ENCODE data around the gene DHRS1.

DHRS1 gene

GRCh38 chr14:24299255-24300191 lies at the start of gene DHRS1, which contains the start of gene NOP9:
Gene DHRS1, minus strand, starts transcription at chr14:24299780. Its CDS starts 674 bp downstream, at chr14:24299106.
Gene NOP9, plus strand, starts transcription at chr14:24299850. Its CDS starts 105 bp downstream, at chr14:24299955.
- Mint-ChIP-seq H3K4me3 (peak within 1 kb of the TSS; percentile 93), H3K27me3 (no peaks in the 10 kb centered on the region), H3K27ac (peak within 1 kb of the TSS; percentile 89), H3K4me1 (peaks cover 47% of the 10 kb centered on the region), H3K36me3 (peaks cover 36% of the 10 kb centered on the region), H3K9me3 (no peaks in the 10 kb centered on the region)
- ATAC-seq: peak; percentile 92

- Mint-ChIP-seq H3K27me3 (peaks cover 67% of the 10 kb centered on the region), H3K4me3 (no peak overlapping the region), H3K27ac (no peak overlapping the region), H3K9me3 (no peaks in the 10 kb centered on the region), H3K36me3 (no peaks in the 10 kb centered on the region), H3K4me1 (no peaks in the 10 kb centered on the region)
- no peak for ATAC-seq
Measured at GRCh38 chr14:24348186-24348585, 48.6 kb upstream of the DHRS1 start.

GRCh38 chr14:24347134-24347533 lies 47.6 kb upstream of the DHRS1 start:
- Mint-ChIP-seq H3K4me3 (no peak overlapping the region), H3K27ac (no peak overlapping the region), H3K36me3 (no peaks in the 10 kb centered on the region), H3K27me3 (peaks cover 57% of the 10 kb centered on the region), H3K9me3 (no peaks in the 10 kb centered on the region), H3K4me1 (no peaks in the 10 kb centered on the region)
- no peak for ATAC-seq

- H3K27me3 Mint-ChIP-seq: peaks cover 29% of the 10 kb centered on the region
- no peak overlapping the region for H3K27ac Mint-ChIP-seq
- peaks cover 14% of the 10 kb centered on the region for H3K4me1 Mint-ChIP-seq
- no peaks in the 10 kb centered on the region for H3K9me3 Mint-ChIP-seq
- no peak for ATAC-seq
- H3K4me3 Mint-ChIP-seq: no peak overlapping the region
- no peaks in the 10 kb centered on the region for H3K36me3 Mint-ChIP-seq
Measured at GRCh38 chr14:24343795-24344660, 44.4 kb upstream of the DHRS1 start.

- H3K4me1 Mint-ChIP-seq: peaks cover 25% of the 10 kb centered on the region
- H3K36me3 Mint-ChIP-seq: peaks cover 5% of the 10 kb centered on the region
- H3K9me3 Mint-ChIP-seq: no peaks in the 10 kb centered on the region
- H3K27me3 Mint-ChIP-seq: peaks cover 27% of the 10 kb centered on the region
- ATAC-seq: no peak
- H3K4me3 Mint-ChIP-seq: no peak overlapping the region
- H3K27ac Mint-ChIP-seq: no peak overlapping the region
Measured at GRCh38 chr14:24342889-24343288, 43.3 kb upstream of the DHRS1 start.

GRCh38 chr14:24340606-24341005 lies 41.0 kb upstream of the DHRS1 start:
- Mint-ChIP-seq H3K27ac (no peak overlapping the region), H3K4me1 (peaks cover 28% of the 10 kb centered on the region), H3K27me3 (peaks cover 10% of the 10 kb centered on the region), H3K9me3 (no peaks in the 10 kb centered on the region), H3K36me3 (peaks cover 26% of the 10 kb centered on the region), H3K4me3 (no peak overlapping the region)
- no peak for ATAC-seq

- Mint-ChIP-seq H3K4me1 (peaks cover 37% of the 10 kb centered on the region), H3K36me3 (peaks cover 32% of the 10 kb centered on the region), H3K4me3 (peak within 1 kb of the TSS; percentile 86), H3K27ac (peak within 1 kb of the TSS; percentile 92), H3K27me3 (peaks cover 10% of the 10 kb centered on the region), H3K9me3 (no peaks in the 10 kb centered on the region)
- ATAC-seq: peak; percentile 94
Measured at GRCh38 chr14:24339284-24340151, 39.9 kb upstream of the DHRS1 start, which contains the start of gene RIPK3. Gene RIPK3, minus strand, starts transcription at chr14:24339991. Its CDS starts 165 bp downstream, at chr14:24339826.

GRCh38 chr14:24338843-24339242 lies 39.3 kb upstream of the DHRS1 start:
- H3K27ac Mint-ChIP-seq: peak overlapping the region; percentile 92
- no peaks in the 10 kb centered on the region for H3K9me3 Mint-ChIP-seq
- peak overlapping the region; percentile 86 for H3K4me3 Mint-ChIP-seq
- H3K36me3 Mint-ChIP-seq: peaks cover 32% of the 10 kb centered on the region
- H3K27me3 Mint-ChIP-seq: peaks cover 17% of the 10 kb centered on the region
- peaks cover 44% of the 10 kb centered on the region for H3K4me1 Mint-ChIP-seq
- no peak for ATAC-seq

- Mint-ChIP-seq H3K4me1 (peaks cover 54% of the 10 kb centered on the region), H3K27ac (no peak overlapping the region), H3K4me3 (no peak overlapping the region), H3K9me3 (no peaks in the 10 kb centered on the region), H3K27me3 (peaks cover 27% of the 10 kb centered on the region), H3K36me3 (peaks cover 32% of the 10 kb centered on the region)
- ATAC-seq: no peak
Measured at GRCh38 chr14:24337824-24338175, 38.2 kb upstream of the DHRS1 start.

- Mint-ChIP-seq H3K4me1 (peaks cover 59% of the 10 kb centered on the region), H3K4me3 (no peak overlapping the region), H3K27ac (no peak overlapping the region), H3K9me3 (no peaks in the 10 kb centered on the region), H3K27me3 (peaks cover 32% of the 10 kb centered on the region), H3K36me3 (peaks cover 32% of the 10 kb centered on the region)
- ATAC-seq: no peak
Measured at GRCh38 chr14:24337144-24337823, 37.7 kb upstream of the DHRS1 start.

- Mint-ChIP-seq H3K4me3 (no peak overlapping the region), H3K27me3 (peaks cover 36% of the 10 kb centered on the region), H3K4me1 (peaks cover 69% of the 10 kb centered on the region), H3K9me3 (no peaks in the 10 kb centered on the region), H3K36me3 (peaks cover 32% of the 10 kb centered on the region), H3K27ac (no peak overlapping the region)
- no peak for ATAC-seq
Measured at GRCh38 chr14:24335461-24336171, 36.0 kb upstream of the DHRS1 start.

GRCh38 chr14:24334431-24335291 lies 35.1 kb upstream of the DHRS1 start, which contains the start of gene ADCY4:
Gene ADCY4, minus strand, starts transcription at chr14:24335071. Its CDS starts 419 bp downstream, at chr14:24334652.
- peaks cover 32% of the 10 kb centered on the region for H3K36me3 Mint-ChIP-seq
- H3K27ac Mint-ChIP-seq: no peak within 1 kb of the TSS
- H3K4me3 Mint-ChIP-seq: peak within 1 kb of the TSS; percentile 33
- H3K9me3 Mint-ChIP-seq: no peaks in the 10 kb centered on the region
- H3K4me1 Mint-ChIP-seq: peaks cover 64% of the 10 kb centered on the region
- peaks cover 36% of the 10 kb centered on the region for H3K27me3 Mint-ChIP-seq
- ATAC-seq: peak; percentile 46

Measured in stimulated activated memory B cell treated with anti-CD40 and anti-IgM and Interleukin-4, amounts not matched to agents 10 μg/mL and 1 μg/mL and 100 μg/mL, for 72 hours (primary cell).